Activated naive CD4-positive, alpha-beta T cell treated with anti-CD3 and anti-CD28 coated beads, Interleukin-2, amount 50 U/mL, for 16 hours (primary cell): Measurements from ENCODE around the gene RNLS.

Source experiments
- DNase-seq: peaks from one replicate; pipeline ENCODE4 v3.0.0-alpha.2; 2020

Gene RNLS

GRCh38 chr10:88474884-88475844, 108.0 kb downstream of the RNLS start:
- no peak for DNase-seq

GRCh38 chr10:88473989-88474883, 108.9 kb downstream of the RNLS start:
- DNase-seq, result no peak

- no peak for DNase-seq
Measured at GRCh38 chr10:88472540-88472939, 110.6 kb downstream of the RNLS start.

GRCh38 chr10:88471899-88472298, 111.2 kb downstream of the RNLS start:
- DNase-seq, result no peak

- DNase-seq, result no peak
Measured at GRCh38 chr10:88467835-88468485, 115.2 kb downstream of the RNLS start.

- no peak for DNase-seq
Measured at GRCh38 chr10:88466786-88467185, 116.3 kb downstream of the RNLS start.

GRCh38 chr10:88465765-88466164, 117.4 kb downstream of the RNLS start:
- DNase-seq, result no peak

GRCh38 chr10:88463811-88464210, 119.3 kb downstream of the RNLS start:
- no peak for DNase-seq

GRCh38 chr10:88461426-88461825, 121.7 kb downstream of the RNLS start:
- DNase-seq, result no peak

- DNase-seq, result no peak
Measured at GRCh38 chr10:88459530-88459929, 123.6 kb downstream of the RNLS start.

- DNase-seq, result no peak
Measured at GRCh38 chr10:88458209-88458608, 124.9 kb downstream of the RNLS start.

GRCh38 chr10:88457660-88458059, 125.5 kb downstream of the RNLS start:
- DNase-seq, result no peak

- no peak for DNase-seq
Measured at GRCh38 chr10:88456730-88457129, 126.4 kb downstream of the RNLS start.

- DNase-seq, result no peak
Measured at GRCh38 chr10:88455831-88456230, 127.3 kb downstream of the RNLS start.

GRCh38 chr10:88450201-88450600, 132.9 kb downstream of the RNLS start:
- no peak for DNase-seq

- DNase-seq, result no peak
Measured at GRCh38 chr10:88442716-88443115, 140.4 kb downstream of the RNLS start.

- DNase-seq, result no peak
Measured at GRCh38 chr10:88440541-88440940, 142.6 kb downstream of the RNLS start.

GRCh38 chr10:88439932-88440331, 143.2 kb downstream of the RNLS start:
- no peak for DNase-seq

- no peak for DNase-seq
Measured at GRCh38 chr10:88437411-88437810, 145.7 kb downstream of the RNLS start.

- DNase-seq, result no peak
Measured at GRCh38 chr10:88433565-88434186, 149.4 kb downstream of the RNLS start.

GRCh38 chr10:88431103-88431502, 152.0 kb downstream of the RNLS start:
- DNase-seq, result no peak

GRCh38 chr10:88428976-88429375, 154.1 kb downstream of the RNLS start:
- DNase-seq, result no peak

- no peak for DNase-seq
Measured at GRCh38 chr10:88428442-88428841, 154.7 kb downstream of the RNLS start.
